Astrocyte (in vitro differentiated cells and primary cell): ENCODE data around the gene SPEF1. TPM values are rescaled to one million over a fixed set of nuclear protein-coding genes. Genes with fewer than 3 reads are reported as not detected.

Experiments
- DNase-seq: peaks from one replicate; pipeline ENCODE4 v3.0.0-alpha.2; 2010; ENCODE audit warnings: low read depth
- FAIRE-seq: peaks from 2 replicates; lab custom pipeline; 2011; peaks lifted over from hg19 to GRCh38; lab: Jason Lieb, UNC
- H2AFZ ChIP-seq: 2 replicates; pipeline ENCODE4 v1.6.0; 2012; ENCODE audit warnings: low read depth, low read length, inconsistent platforms
- H3K27ac ChIP-seq: 2 replicates; pipeline ENCODE4 v1.5.1; 2011; ENCODE audit warnings: low read depth, low read length, inconsistent platforms
- H3K27me3 ChIP-seq: 2 replicates; pipeline ENCODE4 v1.6.0; 2011; ENCODE audit warnings: low read length, inconsistent platforms; ENCODE audit not compliant: insufficient read depth
- H3K36me3 ChIP-seq: 2 replicates; pipeline ENCODE4 v1.5.1; 2011; ENCODE audit warnings: low read length, inconsistent platforms; ENCODE audit not compliant: insufficient read depth
- H3K4me1 ChIP-seq: 2 replicates; pipeline ENCODE4 v1.5.1; 2011; ENCODE audit warnings: low read length, inconsistent platforms; ENCODE audit not compliant: insufficient read depth
- H3K4me2 ChIP-seq: 2 replicates; pipeline ENCODE4 v1.6.0; 2012; ENCODE audit warnings: low read length, inconsistent platforms
- H3K4me3 ChIP-seq: 2 replicates; pipeline ENCODE4 v1.5.1; 2011; ENCODE audit warnings: low read depth, mild to moderate bottlenecking, low read length, inconsistent platforms; ENCODE audit not compliant: insufficient read depth
- H3K79me2 ChIP-seq: 2 replicates; pipeline ENCODE4 v1.6.0; 2012; ENCODE audit warnings: mild to moderate bottlenecking, low read length, inconsistent platforms; ENCODE audit not compliant: insufficient read depth
- H3K9ac ChIP-seq: 2 replicates; pipeline ENCODE4 v1.6.0; 2012; ENCODE audit warnings: mild to moderate bottlenecking, low read length, inconsistent platforms
- H3K9me3 ChIP-seq: 2 replicates; pipeline ENCODE4 v1.5.1; 2012; ENCODE audit warnings: low read depth, mild to moderate bottlenecking, low read length, inconsistent platforms; ENCODE audit not compliant: insufficient read depth
- H4K20me1 ChIP-seq: 2 replicates; pipeline ENCODE4 v1.6.0; 2012; ENCODE audit warnings: low read length, inconsistent platforms; ENCODE audit not compliant: insufficient read depth
- H3K27ac Mint-ChIP-seq: one replicate; pipeline ENCODE4 v1.8.0; 2021; ENCODE audit warnings: mild to moderate bottlenecking, mixed read lengths; ENCODE audit not compliant: unreplicated experiment
- H3K27me3 Mint-ChIP-seq: one replicate; pipeline ENCODE4 v1.8.0; 2021; ENCODE audit warnings: low read depth, mixed read lengths; ENCODE audit not compliant: unreplicated experiment
- H3K36me3 Mint-ChIP-seq: one replicate; pipeline ENCODE4 v1.8.0; 2021; ENCODE audit warnings: low read depth, mixed read lengths; ENCODE audit not compliant: unreplicated experiment
- H3K4me1 Mint-ChIP-seq: one replicate; pipeline ENCODE4 v1.8.0; 2021; ENCODE audit warnings: low read depth, mixed read lengths; ENCODE audit not compliant: unreplicated experiment
- H3K4me3 Mint-ChIP-seq: one replicate; pipeline ENCODE4 v1.8.0; 2021; ENCODE audit warnings: mild to moderate bottlenecking, moderate library complexity, mixed read lengths; ENCODE audit not compliant: unreplicated experiment
- H3K9me3 Mint-ChIP-seq: one replicate; pipeline ENCODE4 v1.8.0; 2021; ENCODE audit warnings: mild to moderate bottlenecking, mixed read lengths; ENCODE audit not compliant: unreplicated experiment
- CTCF ChIP-seq: IDR thresholded peaks from 2 replicates; pipeline ENCODE4 v1.5.1; 2011; ENCODE audit warnings: low read depth, mild to moderate bottlenecking, inconsistent platforms, low read length, moderate library complexity; ENCODE audit not compliant: insufficient read depth
- EZH2 ChIP-seq: IDR thresholded peaks from 2 replicates; pipeline ENCODE4 v1.6.1; 2012; ENCODE audit warnings: mild to moderate bottlenecking, low read length, inconsistent platforms; ENCODE audit not compliant: insufficient read depth
- total RNA-seq: library from RNA; stranded (reverse); gene quantifications from 2 replicates; pipeline ENCODE4 v1.2.1, GENCODE V29; 2021

The SPEF1 gene
- total RNA-seq, 1 donor from 2014 or later, result 0.45 TPM

- Histone ChIP-seq H3K4me1 (peaks cover 18% of the 10 kb centered on the region), H3K9ac (peak overlapping the region; percentile 23), H4K20me1 (peaks cover 48% of the 10 kb centered on the region), H3K4me3 (no peak overlapping the region), H3K36me3 (no peaks in the 10 kb centered on the region), H3K9me3 (no peaks in the 10 kb centered on the region), H3K4me2 (peak overlapping the region; percentile 97), H3K79me2 (peaks cover 35% of the 10 kb centered on the region), H3K27ac (no peak overlapping the region), H2AFZ (no peak overlapping the region), H3K27me3 (peaks cover under 1% of the 10 kb centered on the region)
- DNase-seq (no peak), FAIRE-seq (no peak)
- TF ChIP-seq EZH2, result no peak
- no peak for TF ChIP-seq CTCF
- Mint-ChIP-seq H3K4me1 (peaks cover 9% of the 10 kb centered on the region), H3K36me3 (peaks cover 2% of the 10 kb centered on the region), H3K27ac (no peak overlapping the region), H3K27me3 (peaks cover 7% of the 10 kb centered on the region), H3K9me3 (no peaks in the 10 kb centered on the region), H3K4me3 (no peak overlapping the region)
These were observed 2.4 kb upstream of the SPEF1 start for GRCh38 chr20:3783511-3784195.

- H3K27me3 Mint-ChIP-seq, result peaks cover 7% of the 10 kb centered on the region
- no peak overlapping the region for H3K27ac Mint-ChIP-seq
- TF ChIP-seq EZH2 (no peak), CTCF (no peak)
- H3K4me1 Mint-ChIP-seq, result peaks cover 9% of the 10 kb centered on the region
- H3K4me1 ChIP-seq, result peaks cover 18% of the 10 kb centered on the region
- peaks cover 2% of the 10 kb centered on the region for H3K36me3 Mint-ChIP-seq
- no peak overlapping the region for H3K27ac ChIP-seq
- H3K4me2 ChIP-seq, result peak overlapping the region; percentile 97
- peaks cover 35% of the 10 kb centered on the region for H3K79me2 ChIP-seq
- H2AFZ ChIP-seq, result no peak overlapping the region
- FAIRE-seq (no peak), DNase-seq (no peak)
- no peaks in the 10 kb centered on the region for H3K36me3 ChIP-seq
- H4K20me1 ChIP-seq, result peaks cover 48% of the 10 kb centered on the region
- H3K4me3 ChIP-seq, result no peak overlapping the region
- H3K27me3 ChIP-seq, result peaks cover 5% of the 10 kb centered on the region
- H3K9me3 Mint-ChIP-seq, result no peaks in the 10 kb centered on the region
- H3K9ac ChIP-seq, result no peak overlapping the region
- H3K9me3 ChIP-seq, result no peaks in the 10 kb centered on the region
- H3K4me3 Mint-ChIP-seq, result no peak overlapping the region
These were observed 1.8 kb upstream of the SPEF1 start for GRCh38 chr20:3783068-3783489.

- Mint-ChIP-seq H3K27me3 (peaks cover 7% of the 10 kb centered on the region), H3K27ac (no peak overlapping the region), H3K36me3 (peaks cover 2% of the 10 kb centered on the region), H3K4me3 (no peak overlapping the region), H3K9me3 (no peaks in the 10 kb centered on the region), H3K4me1 (peaks cover 9% of the 10 kb centered on the region)
- H3K27me3 ChIP-seq, result peaks cover 5% of the 10 kb centered on the region
- no peaks in the 10 kb centered on the region for H3K36me3 ChIP-seq
- H2AFZ ChIP-seq, result no peak overlapping the region
- peaks cover 35% of the 10 kb centered on the region for H3K79me2 ChIP-seq
- peaks cover 48% of the 10 kb centered on the region for H4K20me1 ChIP-seq
- no peak overlapping the region for H3K4me3 ChIP-seq
- FAIRE-seq (no peak), DNase-seq (no peak)
- no peaks in the 10 kb centered on the region for H3K9me3 ChIP-seq
- H3K4me2 ChIP-seq, result no peak overlapping the region
- H3K9ac ChIP-seq, result no peak overlapping the region
- TF ChIP-seq CTCF, result no peak
- no peak for TF ChIP-seq EZH2
- H3K27ac ChIP-seq, result no peak overlapping the region
- peaks cover 18% of the 10 kb centered on the region for H3K4me1 ChIP-seq
These were observed 1.3 kb upstream of the SPEF1 start for GRCh38 chr20:3782597-3782996.
